GM12801 (cell line): Measurements from ENCODE around the gene MAST2.

Experiments used
- CTCF ChIP-seq: IDR thresholded peaks from one replicate; pipeline ENCODE4 v1.5.1; 2011; ENCODE audit warnings: control low read depth; ENCODE audit not compliant: insufficient read length; ENCODE audit errors: extremely low read depth

Gene MAST2

DNA sequence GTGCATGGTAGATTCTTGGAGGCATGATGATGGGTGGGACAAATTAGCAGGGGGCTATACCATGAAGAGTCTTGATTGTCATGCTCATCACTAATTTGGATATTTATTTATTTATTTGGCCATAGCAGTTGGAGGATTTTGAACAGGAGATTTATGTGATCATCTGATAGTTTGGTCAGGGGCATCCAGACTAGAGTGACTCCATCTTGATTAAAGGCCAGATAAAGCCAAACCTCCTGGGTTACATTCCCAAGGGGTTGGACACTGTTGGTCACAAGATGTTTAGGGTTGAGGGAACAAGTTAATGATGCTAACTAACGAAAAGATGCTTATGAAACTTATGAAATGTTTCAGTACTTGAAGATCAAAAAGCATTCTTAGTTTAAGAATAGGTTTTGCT is 139.8 kb downstream of the MAST2 start:
- no peak for TF ChIP-seq CTCF

DNA sequence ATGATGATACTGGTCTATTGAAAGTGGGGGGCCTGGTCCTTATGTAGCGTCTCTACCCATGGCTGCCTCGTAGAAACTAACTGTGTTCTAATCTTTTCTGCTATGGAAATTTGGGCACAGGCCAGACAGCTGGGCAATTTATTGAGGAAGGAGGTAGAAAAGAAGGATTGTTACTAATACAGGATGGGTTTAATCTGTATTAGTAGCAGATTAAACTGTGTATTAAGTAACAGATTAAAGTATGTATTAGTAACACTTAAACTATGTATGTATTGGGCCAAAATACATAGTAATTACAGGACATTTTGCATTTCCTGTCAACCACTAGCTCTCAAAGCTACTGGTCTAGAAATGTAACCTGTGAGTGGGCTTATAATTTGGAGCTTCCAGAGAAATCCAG is 142.0 kb downstream of the MAST2 start:
- TF ChIP-seq CTCF = no peak

DNA sequence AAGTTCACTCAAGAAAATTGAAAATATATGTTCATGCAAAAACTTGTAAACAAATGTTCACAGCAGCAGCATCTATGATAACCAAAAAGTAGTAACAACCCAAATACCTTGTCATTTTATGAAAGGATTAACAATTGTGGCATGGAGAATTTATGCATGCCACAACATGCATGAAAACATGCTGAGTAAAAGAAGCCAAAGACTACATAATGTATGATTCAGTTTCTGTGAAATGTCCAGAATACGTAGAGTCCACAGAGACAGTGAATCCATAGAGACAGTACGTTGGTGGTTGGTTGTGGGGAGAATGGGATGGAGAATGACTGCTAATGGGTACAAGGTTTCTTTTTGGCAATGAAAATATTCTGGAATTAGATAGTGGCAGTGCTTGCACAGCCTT is 148.7 kb downstream of the MAST2 start:
- TF ChIP-seq CTCF = no peak

- TF ChIP-seq CTCF = no peak
These were observed 150.8 kb downstream of the MAST2 start for GRCh38 chr1:45953934-45954847.

DNA sequence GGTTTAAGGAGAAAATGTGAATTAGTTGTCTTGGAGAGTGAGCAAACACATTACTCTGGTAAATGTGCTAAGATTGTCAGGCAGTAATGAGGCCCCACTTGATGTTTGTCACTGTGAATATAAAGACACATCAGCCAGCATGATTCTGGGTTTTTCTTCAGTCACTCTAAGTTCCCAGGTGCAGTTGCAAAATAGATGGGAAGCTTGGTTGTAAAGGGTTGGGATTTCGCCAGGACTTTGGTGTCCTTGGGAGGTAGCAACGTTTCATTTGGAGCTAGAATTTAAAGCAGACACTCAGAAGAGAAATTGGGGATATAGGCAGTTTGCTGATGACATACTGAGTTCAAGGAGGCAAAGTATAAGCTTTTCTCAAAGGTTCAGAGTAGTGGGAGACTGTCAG is 154.3 kb downstream of the MAST2 start:
- TF ChIP-seq CTCF = no peak

- no peak for TF ChIP-seq CTCF
These were observed 154.9 kb downstream of the MAST2 start for GRCh38 chr1:45958317-45958716.

GRCh38 chr1:45960930-45961715 is 157.7 kb downstream of the MAST2 start:
- TF ChIP-seq CTCF = no peak
